Skeletal muscle satellite cell (primary cell): Measurements from ENCODE around the gene NAT9.

Source experiments
- H3K27me3 ChIP-seq: 2 replicates; pipeline ENCODE4 v1.7.0; 2013; ENCODE audit warnings: low read length; ENCODE audit not compliant: control insufficient read depth, insufficient read depth
- H3K36me3 ChIP-seq: 2 replicates; pipeline ENCODE4 v1.7.0; 2013; ENCODE audit warnings: mild to moderate bottlenecking, control low read depth, low read length; ENCODE audit not compliant: insufficient read depth
- H3K4me1 ChIP-seq: 2 replicates; pipeline ENCODE4 v1.7.0; 2013; ENCODE audit warnings: low read length; ENCODE audit not compliant: control insufficient read depth, insufficient read depth
- H3K4me2 ChIP-seq: 2 replicates; pipeline ENCODE4 v1.7.0; 2013; ENCODE audit warnings: mild to moderate bottlenecking, low read length
- H3K4me3 ChIP-seq: 2 replicates; pipeline ENCODE4 v1.7.0; 2013; ENCODE audit warnings: low read length
- H3K9ac ChIP-seq: 2 replicates; pipeline ENCODE4 v1.7.0; 2013; ENCODE audit warnings: mild to moderate bottlenecking, low read depth, low read length, moderate library complexity
- H3K9me3 ChIP-seq: replicated peaks from 2 replicates; pipeline ENCODE4 v1.7.0; 2013; ENCODE audit warnings: mild to moderate bottlenecking, control low read depth, low read length

The NAT9 gene

DNA sequence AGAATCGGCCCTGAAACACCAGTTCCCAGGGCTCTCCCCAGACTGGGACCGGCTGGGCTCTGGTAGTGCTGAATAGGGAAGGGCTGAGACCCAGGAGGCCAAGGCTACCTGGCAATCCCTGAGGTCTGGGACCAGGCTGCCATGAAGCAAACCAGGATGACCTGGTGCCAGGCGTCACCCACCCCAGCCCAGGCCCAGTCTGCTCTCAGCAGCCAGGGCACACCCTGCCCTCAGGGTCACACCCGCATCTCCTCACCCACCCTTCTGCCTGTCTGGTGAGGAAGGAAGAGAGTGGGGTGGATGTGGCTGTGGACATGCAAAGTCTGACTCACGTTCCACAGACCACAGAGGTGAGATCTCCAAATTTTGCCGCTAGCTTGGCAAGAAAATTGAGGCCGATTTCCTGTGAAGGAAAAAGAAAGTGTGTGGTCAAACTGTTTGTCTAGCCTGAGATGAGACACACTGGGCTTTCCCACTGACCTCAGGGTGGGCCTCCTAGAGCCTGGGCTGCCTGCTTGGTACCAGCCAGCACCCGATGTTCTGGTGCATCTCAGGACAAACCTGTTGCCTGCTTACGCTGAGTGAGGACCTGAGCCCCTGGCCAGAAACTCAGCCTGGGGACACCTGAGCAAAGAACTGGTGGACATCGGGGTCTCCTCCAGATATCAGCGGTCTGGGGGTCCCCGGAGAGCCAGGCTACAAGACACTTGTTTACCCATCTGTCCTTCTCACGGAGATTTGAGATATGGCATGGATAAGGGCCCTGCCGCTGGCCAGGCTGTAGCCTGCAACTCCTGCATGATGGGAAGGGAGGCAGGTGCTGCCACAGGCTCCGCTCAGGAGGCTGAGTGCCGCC lies 45.4 kb downstream of the NAT9 start:
- H3K36me3 ChIP-seq = no peaks in the 10 kb centered on the region
- no peaks in the 10 kb centered on the region for H3K4me1 ChIP-seq

DNA sequence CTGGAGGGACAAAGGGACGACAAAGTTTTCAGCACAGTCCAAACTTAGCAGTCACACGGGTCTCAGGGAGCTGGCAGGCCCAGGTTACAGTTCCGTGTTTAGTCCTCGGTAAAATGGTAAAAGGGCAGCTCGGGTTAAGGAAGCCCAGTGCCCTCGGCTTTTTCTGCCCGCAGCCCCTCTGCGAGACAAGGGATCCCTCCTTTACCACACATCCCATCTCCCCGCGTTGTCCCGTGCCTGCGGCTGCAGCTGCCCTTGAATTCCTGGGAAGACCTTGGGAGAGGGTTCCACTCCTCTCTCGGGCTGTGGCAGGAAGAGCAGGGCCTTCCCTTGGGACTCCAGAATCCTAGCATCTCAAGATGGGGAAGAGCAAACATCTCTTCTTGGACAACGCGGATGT lies 46.3 kb downstream of the NAT9 start:
- Histone ChIP-seq H3K9me3 (peaks cover 5% of the 10 kb centered on the region), H3K4me2 (no peak overlapping the region), H3K27me3 (peaks cover 8% of the 10 kb centered on the region), H3K4me1 (no peaks in the 10 kb centered on the region), H3K36me3 (no peaks in the 10 kb centered on the region), H3K4me3 (no peak overlapping the region), H3K9ac (no peak overlapping the region)

More for the DNA sequence above, 45.4 kb downstream of the NAT9 start:
- Histone ChIP-seq H3K9ac (no peak overlapping the region), H3K4me3 (no peak overlapping the region), H3K9me3 (peaks cover 5% of the 10 kb centered on the region), H3K4me2 (no peak overlapping the region), H3K27me3 (peaks cover 12% of the 10 kb centered on the region)

DNA sequence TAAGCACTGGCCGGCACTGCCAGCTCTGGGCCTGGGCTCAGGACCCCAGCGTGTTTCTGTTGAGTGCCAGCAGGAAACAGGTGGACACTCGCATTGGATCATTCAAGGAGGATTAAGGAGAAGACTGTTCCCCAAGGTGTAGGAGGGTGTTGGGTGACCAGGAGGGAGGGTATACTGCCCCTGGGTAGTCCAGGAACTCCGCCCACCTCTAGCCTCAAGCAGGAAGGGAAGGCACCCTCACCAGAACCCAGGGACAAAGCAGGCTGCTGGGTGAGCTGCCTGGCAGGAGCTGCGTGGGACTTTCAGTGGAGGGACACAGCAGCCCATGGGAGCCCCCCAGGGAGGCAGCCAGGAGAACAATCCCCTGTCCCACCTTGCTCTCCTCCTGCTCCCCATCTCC lies 46.8 kb downstream of the NAT9 start:
- Histone ChIP-seq H3K27me3 (peaks cover 8% of the 10 kb centered on the region), H3K36me3 (no peaks in the 10 kb centered on the region)

DNA sequence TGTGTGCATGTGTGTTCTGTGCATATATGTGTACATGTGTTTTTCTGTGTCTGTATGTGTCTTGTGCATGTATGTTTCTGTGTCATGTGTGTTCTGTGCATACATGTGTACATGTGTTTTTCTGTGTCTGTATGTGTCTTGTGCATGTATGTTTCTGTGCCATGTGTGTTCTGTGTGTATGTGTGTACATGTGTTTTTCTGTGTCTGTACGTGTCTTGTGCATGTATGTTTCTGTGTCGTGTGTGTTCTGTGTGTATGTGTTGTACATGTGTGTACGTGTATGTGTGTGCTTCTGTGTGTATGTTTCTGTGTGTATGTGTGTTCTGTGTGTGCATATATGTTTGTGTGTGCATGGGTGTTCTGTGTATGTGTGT lies 47.5 kb downstream of the NAT9 start:
- Histone ChIP-seq H3K27me3 (peaks cover 13% of the 10 kb centered on the region), H3K9ac (no peak overlapping the region), H3K36me3 (no peaks in the 10 kb centered on the region), H3K4me1 (no peaks in the 10 kb centered on the region), H3K9me3 (peaks cover 5% of the 10 kb centered on the region), H3K4me2 (no peak overlapping the region), H3K4me3 (no peak overlapping the region)

More for the DNA sequence above, 46.8 kb downstream of the NAT9 start:
- Histone ChIP-seq H3K9me3 (peaks cover 5% of the 10 kb centered on the region), H3K4me3 (no peak overlapping the region), H3K4me1 (no peaks in the 10 kb centered on the region), H3K4me2 (no peak overlapping the region), H3K9ac (no peak overlapping the region)

DNA sequence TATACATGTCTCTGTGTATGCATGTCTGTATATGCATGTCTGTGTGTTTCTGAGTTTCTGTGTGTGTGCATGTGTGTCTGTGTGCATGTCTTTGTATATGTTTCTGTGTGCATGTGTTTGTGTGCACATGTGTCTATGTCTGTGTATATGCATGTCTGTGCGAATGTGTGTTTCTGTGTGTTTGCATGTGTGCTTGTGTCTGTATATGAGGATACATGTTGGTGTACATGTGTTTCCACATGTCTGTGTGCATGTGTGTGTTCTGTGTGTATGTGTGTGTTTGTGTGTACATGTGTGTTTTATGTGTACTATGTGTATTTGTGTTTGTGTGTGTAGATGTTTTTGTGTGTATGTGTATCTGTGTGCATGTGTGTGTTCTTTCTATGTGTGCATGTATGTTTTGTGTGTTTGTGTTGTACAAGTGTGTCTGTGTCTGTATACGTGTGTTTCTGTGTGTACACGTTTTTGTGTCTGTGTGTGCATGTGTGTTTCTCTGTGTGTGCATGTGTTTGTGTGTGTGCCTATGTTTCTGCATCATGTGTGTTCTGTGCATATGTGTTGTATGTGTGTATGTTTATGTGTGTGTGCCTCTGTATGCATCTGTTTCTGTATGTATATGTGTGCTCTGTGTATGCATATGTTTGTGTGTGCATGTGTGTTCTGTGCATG lies 48.0 kb downstream of the NAT9 start:
- Histone ChIP-seq H3K36me3 (no peaks in the 10 kb centered on the region), H3K9me3 (peaks cover 5% of the 10 kb centered on the region), H3K9ac (no peak overlapping the region), H3K27me3 (peaks cover 14% of the 10 kb centered on the region), H3K4me2 (no peak overlapping the region), H3K4me3 (no peak overlapping the region), H3K4me1 (no peaks in the 10 kb centered on the region)

DNA sequence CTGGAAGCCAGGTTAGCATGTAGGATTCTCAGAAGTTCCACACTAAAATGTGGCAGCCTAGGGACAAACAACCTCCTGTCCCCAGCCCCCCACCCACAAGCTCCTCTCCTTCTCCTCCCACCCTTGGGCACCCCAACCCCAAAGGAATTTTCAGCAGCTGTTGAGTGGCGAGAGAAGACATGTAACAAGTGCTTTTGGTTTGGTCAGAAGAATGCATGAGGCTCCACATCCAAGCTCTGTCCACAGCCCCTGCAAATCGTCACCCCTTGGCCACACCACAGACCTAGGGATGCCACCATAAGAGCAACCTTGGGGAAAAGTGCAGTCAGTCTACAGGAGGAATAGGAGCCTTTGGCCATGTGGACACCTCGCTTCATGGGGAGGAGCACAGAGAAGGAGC lies 51.0 kb downstream of the NAT9 start:
- Histone ChIP-seq H3K9me3 (peaks cover 5% of the 10 kb centered on the region), H3K4me1 (no peaks in the 10 kb centered on the region), H3K4me2 (no peak overlapping the region), H3K36me3 (no peaks in the 10 kb centered on the region), H3K9ac (no peak overlapping the region), H3K27me3 (peaks cover 27% of the 10 kb centered on the region), H3K4me3 (no peak overlapping the region)

DNA sequence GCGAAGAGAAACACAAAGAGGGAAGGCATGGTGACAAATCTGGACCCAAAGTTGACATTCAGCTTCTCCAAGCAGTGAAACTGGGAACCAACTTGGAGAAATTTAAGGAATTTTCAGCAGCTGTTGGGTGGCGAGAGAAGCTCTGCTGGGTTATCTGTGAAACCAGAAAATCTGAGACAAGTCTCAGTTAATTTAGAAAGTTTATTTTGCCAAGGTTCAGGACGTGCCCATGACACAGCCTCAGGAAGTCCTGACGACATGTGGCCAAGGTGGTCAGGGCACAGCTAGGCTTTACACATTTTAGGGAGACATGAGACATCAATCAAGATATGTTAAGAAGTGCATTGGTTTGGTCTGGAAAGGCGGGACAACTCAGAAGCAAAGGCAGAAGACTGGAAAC lies 52.3 kb downstream of the NAT9 start:
- Histone ChIP-seq H3K9ac (no peak overlapping the region), H3K4me1 (no peaks in the 10 kb centered on the region), H3K4me2 (no peak overlapping the region), H3K36me3 (no peaks in the 10 kb centered on the region), H3K4me3 (no peak overlapping the region), H3K9me3 (peaks cover 2% of the 10 kb centered on the region), H3K27me3 (peaks cover 30% of the 10 kb centered on the region)

DNA sequence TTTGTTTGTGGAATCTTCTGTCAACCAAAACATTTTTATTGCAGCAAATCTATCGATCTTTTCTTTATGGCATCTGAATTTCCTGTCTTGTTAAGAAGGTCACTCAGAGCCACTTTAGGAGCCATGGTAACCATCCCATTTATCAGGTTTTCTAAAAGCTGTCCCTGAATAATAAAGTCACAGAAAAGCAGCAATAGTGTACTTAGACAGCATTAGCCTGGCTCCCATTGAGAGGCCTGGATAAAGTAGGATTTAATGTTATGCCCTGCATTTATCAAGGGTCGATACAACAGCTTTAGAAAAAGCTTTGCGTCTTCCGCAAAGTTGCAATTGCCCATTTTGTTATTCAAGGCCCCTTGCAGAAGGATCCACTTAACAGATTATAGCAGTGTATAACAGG lies 53.4 kb downstream of the NAT9 start:
- H3K4me3 ChIP-seq = no peak overlapping the region
- H3K4me1 ChIP-seq = no peaks in the 10 kb centered on the region
- no peak overlapping the region for H3K4me2 ChIP-seq
- no peaks in the 10 kb centered on the region for H3K36me3 ChIP-seq
- H3K27me3 ChIP-seq = peaks cover 30% of the 10 kb centered on the region
- no peaks in the 10 kb centered on the region for H3K9me3 ChIP-seq
- no peak overlapping the region for H3K9ac ChIP-seq
